Measurements from ENCODE around the gene TRPM4. TPM values are rescaled to one million over a fixed set of nuclear protein-coding genes. Genes with fewer than 3 reads are reported as not detected.
"Not testable (repeated sequence)": the region's sequence is repeated elsewhere in the genome, so short reads cannot be mapped to it uniquely, and the experiment has no call there.

Gene TRPM4
- total and polyA plus RNA-seq, 5 donors = 28.3 to 36.4 (median 32.5) TPM

DNA sequence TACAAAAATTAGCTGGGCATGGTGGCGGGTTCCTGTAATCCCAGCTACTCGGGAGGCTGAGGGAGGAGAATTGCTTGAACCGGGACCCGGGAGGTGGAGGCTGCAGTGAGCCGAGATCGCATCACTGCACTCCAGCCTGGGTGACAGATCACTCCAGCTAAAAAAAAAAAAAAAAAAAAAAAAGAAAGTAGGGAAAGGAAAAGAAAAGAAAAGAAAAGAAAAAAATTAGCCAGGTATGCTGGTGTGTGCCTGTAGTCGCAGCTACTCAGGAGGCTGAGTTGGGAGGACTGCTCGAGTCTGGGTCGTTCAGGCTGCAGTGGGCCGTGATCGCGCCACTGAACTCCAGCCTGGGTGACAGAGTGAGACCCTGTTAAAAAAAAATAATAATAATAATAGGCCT, 30.4 kb upstream of the TRPM4 start:
- H3K9me3 ChIP-seq (ENCODE audit: control insufficient read depth, low read length); H3K27me3 ChIP-seq (ENCODE audit: control insufficient read depth, insufficient read depth); H3K4me1 ChIP-seq (ENCODE audit: control insufficient read depth, insufficient read depth, low read length); DNase-seq; ATAC-seq; H3K27ac ChIP-seq (ENCODE audit: low read length); intact Hi-C loops (cut with DNase I); H3K4me3 ChIP-seq (ENCODE audit: low read length): not testable (repeated sequence)
- 97% methylated on average over 12 of the region's 12 CpGs for WGBS

DNA sequence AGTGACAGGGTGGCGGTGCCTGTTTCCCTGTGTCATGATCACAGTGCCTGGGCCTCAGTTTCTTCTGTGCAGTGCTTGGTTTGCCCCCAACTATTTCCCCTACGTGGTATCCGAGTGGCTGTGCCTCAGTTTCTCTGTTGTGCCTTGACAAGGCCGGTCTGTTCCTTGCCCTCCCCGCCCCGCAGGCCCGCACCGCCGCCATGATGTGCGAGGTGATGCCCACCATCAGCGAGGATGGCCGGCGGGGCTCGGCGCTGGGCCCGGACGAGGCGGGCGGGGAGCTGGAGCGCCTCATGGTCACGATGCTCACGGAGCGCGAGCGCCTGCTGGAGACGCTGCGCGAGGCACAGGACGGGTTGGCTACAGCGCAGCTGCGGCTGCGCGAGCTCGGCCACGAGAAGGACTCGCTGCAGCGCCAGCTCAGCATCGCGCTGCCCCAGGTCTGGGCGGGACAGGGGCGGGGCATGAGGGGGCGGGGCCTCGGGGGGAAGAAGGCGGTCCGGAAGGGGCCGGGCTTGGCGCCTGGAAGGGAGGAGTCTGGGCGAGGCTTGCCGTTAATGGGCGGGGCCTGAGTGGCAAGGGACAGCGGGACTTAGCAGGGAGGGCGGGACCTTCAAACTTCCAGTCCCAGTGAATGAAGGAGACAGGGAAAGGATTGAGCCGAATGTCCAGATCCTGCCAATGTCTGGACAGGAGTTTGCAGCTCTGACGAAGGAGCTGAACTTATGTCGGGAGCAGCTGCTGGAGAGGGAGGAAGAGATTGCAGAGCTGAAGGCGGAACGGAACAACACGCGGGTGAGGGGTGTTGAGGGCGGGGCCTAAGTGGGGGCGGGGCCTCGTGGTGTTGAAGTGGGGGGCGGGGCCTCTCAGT, 29.7 kb upstream of the TRPM4 start:
- peak overlapping the region; percentile 26 for H3K4me3 ChIP-seq (ENCODE audit: low read length)
- no peaks in the 10 kb centered on the region for H3K27me3 ChIP-seq (ENCODE audit: control insufficient read depth, insufficient read depth)
- ATAC-seq (peak; percentile 97), DNase-seq (peak; percentile 97 to 99 (median 97))
- H3K4me1 ChIP-seq (ENCODE audit: control insufficient read depth, insufficient read depth, low read length) = peaks cover 2% of the 10 kb centered on the region
- no peak overlapping the region for H3K27ac ChIP-seq (ENCODE audit: low read length)
- no peaks in the 10 kb centered on the region for H3K9me3 ChIP-seq (ENCODE audit: control insufficient read depth, low read length)
- 3% methylated on average over 63 of the region's 63 CpGs for WGBS
- intact Hi-C loops (cut with DNase I) = no loop called here

DNA sequence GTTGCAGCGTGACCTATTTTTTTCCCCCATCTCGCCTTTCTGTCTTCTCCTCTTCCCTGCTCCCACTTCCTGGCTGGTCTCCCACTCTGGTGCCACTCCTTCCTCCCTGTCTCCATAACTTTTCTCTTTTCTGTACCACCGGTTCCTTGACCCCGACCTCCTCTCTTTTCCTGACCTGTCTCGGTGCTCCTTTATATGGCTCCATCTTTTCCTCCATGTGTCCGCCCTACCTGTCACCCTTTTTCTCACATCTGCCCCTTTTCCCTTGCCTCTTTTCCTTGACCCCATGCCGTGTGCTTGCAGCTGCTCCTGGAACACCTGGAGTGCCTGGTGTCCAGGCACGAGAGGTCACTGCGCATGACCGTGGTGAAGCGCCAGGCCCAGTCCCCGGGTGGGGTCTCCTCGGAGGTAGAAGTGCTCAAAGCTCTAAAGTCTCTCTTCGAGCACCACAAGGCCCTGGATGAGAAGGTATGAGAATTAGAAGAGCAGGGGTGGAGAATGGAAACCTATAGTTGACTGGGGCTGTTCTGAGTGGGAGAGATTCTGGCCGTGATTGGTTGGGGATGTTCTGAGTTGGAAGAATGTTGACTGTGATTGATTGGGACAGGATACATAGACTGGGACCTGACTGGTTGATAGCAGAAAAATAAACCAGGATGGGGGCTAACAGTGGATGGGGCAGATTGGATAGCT, 28.9 kb upstream of the TRPM4 start:
- ATAC-seq (no peak), DNase-seq (peak in 1 of 3 donors; percentile 46)
- Histone ChIP-seq H3K4me1 (ENCODE audit: control insufficient read depth, insufficient read depth, low read length) (peaks cover 2% of the 10 kb centered on the region), H3K27ac (ENCODE audit: low read length) (no peak overlapping the region), H3K4me3 (ENCODE audit: low read length) (peak overlapping the region; percentile 26), H3K27me3 (ENCODE audit: control insufficient read depth, insufficient read depth) (no peaks in the 10 kb centered on the region), H3K9me3 (ENCODE audit: control insufficient read depth, low read length) (no peaks in the 10 kb centered on the region)
- 66% methylated on average over 15 of the region's 15 CpGs for WGBS
- intact Hi-C loops (cut with DNase I) = no loop called here

DNA sequence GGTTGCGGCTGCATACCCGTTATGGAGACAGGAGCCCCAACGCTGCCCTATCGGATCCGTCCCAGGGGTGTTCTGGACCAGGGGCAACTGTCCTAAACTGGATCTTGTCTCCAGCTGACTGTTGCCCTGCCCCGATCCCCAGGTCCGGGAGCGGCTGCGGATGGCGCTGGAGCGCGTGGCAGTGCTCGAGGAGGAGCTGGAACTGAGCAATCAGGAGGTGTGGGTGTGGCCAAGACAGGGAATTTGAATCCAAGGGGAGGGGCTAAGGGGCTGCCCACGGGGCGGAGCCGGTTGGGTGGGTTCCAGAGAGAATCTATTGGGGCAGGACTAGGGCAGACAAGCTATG, 28.4 kb upstream of the TRPM4 start:
- WGBS = 65% methylated on average over 16 of the region's 16 CpGs
- ATAC-seq = no peak

DNA sequence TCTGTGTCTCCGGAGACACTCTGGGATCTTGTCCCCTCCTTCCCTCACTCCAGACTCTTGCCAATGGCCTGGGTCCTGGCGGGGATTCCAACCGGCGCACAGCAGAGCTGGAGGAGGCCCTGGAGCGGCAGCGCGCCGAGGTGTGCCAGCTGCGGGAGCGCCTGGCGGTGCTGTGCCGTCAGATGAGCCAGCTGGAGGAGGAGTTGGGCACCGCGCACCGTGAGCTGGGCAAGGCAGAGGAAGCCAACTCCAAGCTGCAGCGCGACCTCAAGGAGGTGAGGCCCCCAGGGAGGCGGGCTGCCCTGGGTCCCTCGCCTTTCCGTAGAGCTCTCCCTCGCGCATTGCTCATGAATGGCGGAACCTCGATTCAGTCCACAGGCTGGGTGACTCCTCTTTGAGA, 27.3 kb upstream of the TRPM4 start:
- no peaks in the 10 kb centered on the region for H3K9me3 ChIP-seq (ENCODE audit: control insufficient read depth, low read length)
- 92% methylated on average over 24 of the region's 24 CpGs for WGBS
- intact Hi-C loops (cut with DNase I) = no loop called here
- peak in 1 of 3 donors; percentile 45 for DNase-seq
- ATAC-seq = no peak
- no peaks in the 10 kb centered on the region for H3K27me3 ChIP-seq (ENCODE audit: control insufficient read depth, insufficient read depth)
- H3K4me1 ChIP-seq (ENCODE audit: control insufficient read depth, insufficient read depth, low read length) = peaks cover 2% of the 10 kb centered on the region
- no peak overlapping the region for H3K27ac ChIP-seq (ENCODE audit: low read length)
- H3K4me3 ChIP-seq (ENCODE audit: low read length) = no peak overlapping the region

More for the DNA sequence above, 28.4 kb upstream of the TRPM4 start:
- DNase-seq = peak in 2 of 3 donors; percentile 59 to 77
- Histone ChIP-seq H3K9me3 (ENCODE audit: control insufficient read depth, low read length) (no peaks in the 10 kb centered on the region), H3K4me1 (ENCODE audit: control insufficient read depth, insufficient read depth, low read length) (peaks cover 2% of the 10 kb centered on the region), H3K27me3 (ENCODE audit: control insufficient read depth, insufficient read depth) (no peaks in the 10 kb centered on the region), H3K27ac (ENCODE audit: low read length) (no peak overlapping the region), H3K4me3 (ENCODE audit: low read length) (no peak overlapping the region)
- intact Hi-C loops (cut with DNase I) = no loop called here

DNA sequence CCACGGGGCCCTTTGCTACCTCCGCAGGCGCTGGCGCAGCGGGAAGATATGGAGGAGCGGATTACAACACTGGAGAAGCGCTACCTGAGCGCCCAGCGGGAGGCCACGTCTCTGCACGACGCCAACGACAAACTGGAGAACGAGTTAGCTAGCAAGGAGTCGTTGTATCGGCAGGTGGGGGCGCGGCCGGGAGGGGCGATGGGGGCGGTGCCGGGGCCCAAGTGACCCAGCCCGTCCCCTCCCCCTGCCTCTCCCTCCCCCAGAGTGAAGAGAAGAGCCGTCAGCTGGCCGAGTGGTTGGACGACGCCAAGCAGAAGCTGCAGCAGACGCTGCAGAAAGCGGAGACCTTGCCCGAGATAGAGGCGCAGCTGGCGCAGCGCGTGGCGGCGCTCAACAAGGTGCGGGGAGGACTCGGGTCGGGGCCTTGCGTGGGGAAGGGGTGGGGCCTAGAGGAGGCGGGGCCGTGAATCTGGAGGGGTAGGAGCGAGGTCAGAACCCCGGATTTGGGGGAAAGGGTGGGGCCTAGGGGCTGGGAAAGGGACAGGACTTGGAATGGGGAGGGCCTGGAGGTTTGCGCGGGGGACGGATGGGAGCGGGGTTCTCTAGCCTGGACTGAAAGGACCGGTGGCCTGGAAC, 24.5 kb upstream of the TRPM4 start:
- DNase-seq (peak; percentile 75 to 91 (median 88)), ATAC-seq (peak; percentile 19 to 33)
- no peaks in the 10 kb centered on the region for H3K27me3 ChIP-seq (ENCODE audit: control insufficient read depth, insufficient read depth)
- peak overlapping the region; percentile 4 for H3K4me3 ChIP-seq (ENCODE audit: low read length)
- WGBS = 20% methylated on average over 49 of the region's 49 CpGs
- H3K4me1 ChIP-seq (ENCODE audit: control insufficient read depth, insufficient read depth, low read length) = no peaks in the 10 kb centered on the region
- H3K27ac ChIP-seq (ENCODE audit: low read length) = no peak overlapping the region
- intact Hi-C loops (cut with DNase I) = no loop called here
- H3K9me3 ChIP-seq (ENCODE audit: control insufficient read depth, low read length) = no peaks in the 10 kb centered on the region

DNA sequence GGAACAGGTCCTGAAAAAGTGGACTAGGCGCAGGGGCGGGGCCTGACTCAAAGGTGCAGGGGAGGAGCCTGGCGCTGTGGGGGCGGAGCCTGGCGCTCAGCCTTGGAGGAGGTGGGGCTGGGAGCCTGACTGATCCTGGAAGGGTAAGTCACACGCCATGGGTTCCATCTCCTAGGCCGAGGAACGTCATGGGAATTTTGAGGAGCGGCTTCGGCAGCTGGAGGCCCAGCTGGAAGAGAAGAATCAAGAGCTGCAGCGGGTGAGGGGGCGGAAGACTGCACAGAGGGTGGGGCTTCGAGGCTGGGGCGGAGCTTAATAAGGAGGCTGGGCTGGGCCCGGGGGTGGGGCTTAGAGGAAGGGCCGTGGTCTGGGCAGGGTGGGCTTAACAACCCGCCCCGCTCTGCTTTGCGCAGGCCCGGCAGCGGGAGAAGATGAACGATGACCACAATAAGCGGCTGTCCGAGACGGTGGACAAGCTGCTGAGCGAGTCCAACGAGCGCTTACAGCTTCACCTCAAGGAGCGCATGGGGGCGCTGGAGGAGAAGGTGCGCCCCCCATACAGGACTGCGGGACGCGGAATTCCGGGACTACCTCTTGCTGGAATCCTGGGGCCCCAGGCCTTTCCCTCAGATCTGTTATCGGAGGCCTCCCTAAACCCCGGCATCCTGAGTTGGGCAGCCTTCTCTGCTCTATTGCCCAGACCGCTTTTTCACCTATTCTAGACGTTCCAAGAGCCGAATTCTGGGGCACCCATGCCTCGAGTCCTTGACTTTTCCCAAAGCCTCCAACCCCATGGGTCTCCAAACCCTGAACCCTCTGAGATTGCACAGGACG, 23.8 kb upstream of the TRPM4 start:
- no peaks in the 10 kb centered on the region for H3K9me3 ChIP-seq (ENCODE audit: control insufficient read depth, low read length)
- DNase-seq = peak; percentile 76 to 92 (median 89)
- ATAC-seq = peak; percentile 66 to 76
- intact Hi-C loops (cut with DNase I) = no loop called here
- no peaks in the 10 kb centered on the region for H3K4me1 ChIP-seq (ENCODE audit: control insufficient read depth, insufficient read depth, low read length)
- WGBS = 43% methylated on average over 42 of the region's 42 CpGs
- H3K27me3 ChIP-seq (ENCODE audit: control insufficient read depth, insufficient read depth) = no peaks in the 10 kb centered on the region
- no peak overlapping the region for H3K27ac ChIP-seq (ENCODE audit: low read length)
- H3K4me3 ChIP-seq (ENCODE audit: low read length) = peak overlapping the region; percentile 4

DNA sequence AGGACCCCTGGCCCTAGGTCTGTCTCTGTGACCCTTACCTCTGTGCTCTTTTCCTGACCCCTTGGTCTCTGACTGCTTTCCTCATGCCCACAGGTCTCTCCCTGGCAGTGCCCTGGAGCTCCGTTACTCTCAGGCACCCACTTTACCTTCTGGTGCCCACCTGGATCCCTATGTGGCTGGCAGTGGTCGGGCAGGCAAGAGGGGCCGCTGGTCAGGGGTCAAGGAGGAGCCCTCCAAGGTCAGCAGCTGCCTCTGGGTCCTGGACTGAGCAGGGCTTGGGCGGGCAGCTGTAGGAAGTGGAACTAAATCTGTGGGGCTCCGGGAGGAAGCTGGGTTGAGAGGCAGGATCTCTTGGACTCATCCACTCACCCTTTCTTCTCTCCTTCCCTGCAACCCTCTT, 21.9 kb upstream of the TRPM4 start:
- peak overlapping the region; percentile 60 for H3K27ac ChIP-seq (ENCODE audit: low read length)
- no peak for ATAC-seq
- H3K27me3 ChIP-seq (ENCODE audit: control insufficient read depth, insufficient read depth) = no peaks in the 10 kb centered on the region
- H3K4me1 ChIP-seq (ENCODE audit: control insufficient read depth, insufficient read depth, low read length) = no peaks in the 10 kb centered on the region
- intact Hi-C loops (cut with DNase I) = no loop called here
- WGBS = 88% methylated on average over 5 of the region's 5 CpGs
- DNase-seq = peak in 1 of 3 donors; percentile 52
- no peaks in the 10 kb centered on the region for H3K9me3 ChIP-seq (ENCODE audit: control insufficient read depth, low read length)
- H3K4me3 ChIP-seq (ENCODE audit: low read length) = no peak overlapping the region

DNA sequence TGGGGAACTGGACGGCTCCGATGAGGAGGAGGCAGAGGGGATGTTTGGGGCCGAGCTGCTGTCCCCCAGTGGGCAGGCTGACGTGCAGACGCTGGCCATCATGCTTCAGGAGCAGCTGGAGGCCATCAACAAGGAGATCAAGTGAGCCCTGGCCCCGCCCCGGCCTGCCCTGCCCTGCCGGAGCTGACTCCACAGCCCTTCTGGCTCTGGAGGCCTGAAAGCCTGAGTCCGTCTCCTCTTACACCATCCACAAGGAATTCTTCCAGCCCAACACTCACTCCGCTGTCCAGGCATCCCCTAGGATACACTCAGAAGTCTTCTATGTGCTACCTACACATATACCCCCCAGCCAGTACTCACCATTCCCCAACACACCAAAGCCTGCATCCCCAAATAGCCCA, 20.8 kb upstream of the TRPM4 start:
- intact Hi-C loops (cut with DNase I) = no loop called here
- H3K4me3 ChIP-seq (ENCODE audit: low read length) = no peak overlapping the region
- no peaks in the 10 kb centered on the region for H3K4me1 ChIP-seq (ENCODE audit: control insufficient read depth, insufficient read depth, low read length)
- 58% methylated on average over 10 of the region's 10 CpGs for WGBS
- peak overlapping the region; percentile 55 for H3K27ac ChIP-seq (ENCODE audit: low read length)
- ATAC-seq (peak; percentile 69 to 82), DNase-seq (peak; percentile 90 to 96 (median 95))
- no peaks in the 10 kb centered on the region for H3K9me3 ChIP-seq (ENCODE audit: control insufficient read depth, low read length)
- H3K27me3 ChIP-seq (ENCODE audit: control insufficient read depth, insufficient read depth) = no peaks in the 10 kb centered on the region

DNA sequence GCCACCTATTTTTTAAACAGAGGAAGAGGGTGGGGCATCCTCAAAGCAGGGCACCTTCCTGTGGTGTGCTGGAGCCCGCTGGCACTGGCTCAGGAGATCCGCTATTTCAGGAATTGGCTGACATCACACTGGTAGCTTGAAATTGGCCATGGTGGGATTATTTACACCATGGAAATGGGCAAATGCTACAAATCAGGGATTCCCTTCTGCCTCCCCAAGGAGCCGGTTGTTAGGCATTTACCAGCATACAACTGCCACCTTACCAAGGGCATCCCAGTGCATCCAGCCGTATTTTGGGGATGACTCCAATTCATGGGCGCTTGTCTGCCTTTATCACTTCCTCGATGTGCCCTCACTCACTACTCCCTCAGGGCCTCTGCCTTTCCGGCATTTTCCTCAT, 16.6 kb upstream of the TRPM4 start:
- no peak overlapping the region for H3K4me3 ChIP-seq (ENCODE audit: low read length)
- DNase-seq = peak in 1 of 3 donors; percentile 12

More for the DNA sequence above, 16.6 kb upstream of the TRPM4 start:
- Histone ChIP-seq H3K27ac (ENCODE audit: low read length) (no peak overlapping the region), H3K27me3 (ENCODE audit: control insufficient read depth, insufficient read depth) (no peaks in the 10 kb centered on the region), H3K4me1 (ENCODE audit: control insufficient read depth, insufficient read depth, low read length) (no peaks in the 10 kb centered on the region), H3K9me3 (ENCODE audit: control insufficient read depth, low read length) (no peaks in the 10 kb centered on the region)
- intact Hi-C loops (cut with DNase I) = loop anchor here in 1 of 4 donors (10.0 kb wide), 1 partner anchor 46 kb away; no protein-coding TSS in a partner anchor
- WGBS = 77% methylated on average over 7 of the region's 7 CpGs
- no peak for ATAC-seq
